PC-3 (cell line): ENCODE measurements around the gene IQCF5. TPM values are rescaled to one million over a fixed set of nuclear protein-coding genes. Genes with fewer than 3 reads are reported as not detected.

Experiments
- ATAC-seq: fragments of 200-7000 bp; cut with Tn5 transposase; 2 replicates; pipeline ENCODE4 v1.9.1; 2020; ENCODE audit warnings: mild to moderate bottlenecking, moderate library complexity
- Bru-seq: library from RNA; stranded (reverse); fragments of 400-500 nt; gene quantifications from one replicate; lab custom pipeline; 2021; lab: Mats Ljungman, UMichigan
- BruChase-seq, 2 experiments: library from RNA; stranded (reverse); fragments of 400-500 nt; gene quantifications; one replicate each; lab custom pipeline; 2021; lab: Mats Ljungman, UMichigan
- BruUV-seq: library from RNA; stranded (reverse); fragments of 400-500 nt; replicated peaks from 2 replicates; lab custom pipeline; 2021; lab: Mats Ljungman, UMichigan
- CTCF ChIA-PET: fragments of 300-600 bp; sonication (Branson Sonifier 250); formaldehyde crosslinking; loops from one replicate; lab custom pipeline; 2022; ENCODE audit warnings: antibody characterized with exemption; lab: Charles Lee
- POLR2A ChIA-PET: fragments of 300-600 bp; sonication (Branson Sonifier 250); formaldehyde crosslinking; loops from one replicate; lab custom pipeline; 2022; ENCODE audit warnings: antibody characterized with exemption; ENCODE audit not compliant: unreplicated experiment; lab: Charles Lee
- DNase-seq: peaks from one replicate; pipeline ENCODE4 v3.0.0-alpha.2; 2015
- H2AFZ ChIP-seq: fragments of 300-600 bp; sonication (generic); 2 replicates; pipeline ENCODE4 v1.6.0; 2016; ENCODE audit warnings: antibody characterized with exemption, low read length
- H3F3A ChIP-seq: fragments of 300-600 bp; sonication (generic); one replicate; pipeline ENCODE4 v1.6.0; 2017; ENCODE audit warnings: antibody characterized with exemption, low read length, control low read depth, mild to moderate bottlenecking; ENCODE audit not compliant: unreplicated experiment
- H3K27ac ChIP-seq: fragments of 300-600 bp; sonication (generic); 2 replicates; pipeline ENCODE4 v1.5.1; 2016; ENCODE audit warnings: mild to moderate bottlenecking, low read length
- H3K27me3 ChIP-seq: fragments of 300-600 bp; sonication (generic); 2 replicates; pipeline ENCODE4 v1.6.1; 2016; ENCODE audit warnings: low read length, mixed read lengths
- H3K36me3 ChIP-seq: fragments of 300-600 bp; sonication (generic); 2 replicates; pipeline ENCODE4 v1.6.1; 2016; ENCODE audit warnings: low read depth, mixed run types, low read length, mixed read lengths
- H3K4me1 ChIP-seq: fragments of 300-600 bp; sonication (generic); 2 replicates; pipeline ENCODE4 v1.5.1; 2016; ENCODE audit warnings: low read length; ENCODE audit not compliant: insufficient read depth
- H3K4me2 ChIP-seq: fragments of 300-600 bp; sonication (generic); 2 replicates; pipeline ENCODE4 v1.6.0; 2016; ENCODE audit warnings: low read length
- H3K4me3 ChIP-seq: fragments of 300-600 bp; sonication (generic); 2 replicates; pipeline ENCODE4 v1.5.1; 2016; ENCODE audit warnings: mild to moderate bottlenecking, low read length, mixed read lengths
- H3K79me2 ChIP-seq: fragments of 300-600 bp; sonication (generic); 2 replicates; pipeline ENCODE4 v1.6.1; 2017; ENCODE audit warnings: low read length, mixed read lengths
- H3K9ac ChIP-seq: fragments of 300-600 bp; sonication (generic); 2 replicates; pipeline ENCODE4 v1.6.0; 2016; ENCODE audit warnings: mild to moderate bottlenecking, low read length
- H3K9me2 ChIP-seq: fragments of 300-600 bp; sonication (generic); replicated peaks from 2 replicates; pipeline ENCODE4 v1.6.1; 2016; ENCODE audit warnings: mixed run types, low read length, mixed read lengths
- H3K9me3 ChIP-seq: fragments of 300-600 bp; sonication (generic); 2 replicates; pipeline ENCODE4 v1.6.1; 2016; ENCODE audit warnings: low read length, mixed read lengths
- H4K20me1 ChIP-seq: fragments of 300-600 bp; sonication (generic); 2 replicates; pipeline ENCODE4 v1.6.1; 2016; ENCODE audit warnings: low read length, mixed read lengths
- CTCF ChIP-seq: fragments of 300-600 bp; sonication (generic); conservative IDR thresholded peaks from 2 replicates; pipeline ENCODE4 v1.5.1; 2017; ENCODE audit warnings: antibody characterized with exemption, low read depth, mild to moderate bottlenecking, low read length
- EZH2 ChIP-seq: fragments of 300-600 bp; sonication (generic); IDR thresholded peaks from one replicate; pipeline ENCODE4 v1.6.1; 2017; ENCODE audit warnings: antibody characterized with exemption, mild to moderate bottlenecking, low read length; ENCODE audit not compliant: unreplicated experiment
- EZH2phosphoT487 ChIP-seq: fragments of 300-600 bp; sonication (generic); IDR thresholded peaks from 2 replicates; pipeline ENCODE4 v1.6.1; 2018; ENCODE audit warnings: mild to moderate bottlenecking, antibody characterized with exemption, low read length, borderline replicate concordance
- intact Hi-C: fragments of 100-400 bp; cut with micrococcal nuclease; formaldehyde crosslinking; loops from 2 replicates; pipeline ENCODE4 v1.9.0; 2023
- long read RNA-seq: library from polyadenylated mRNA; unstranded; transcript quantifications from one replicate; pipeline ENCODE4 v2.0.0, GENCODE V29; 2021; ENCODE audit not compliant: unreplicated experiment
- total RNA-seq: library from RNA; depleted of rRNA; stranded (reverse); fragments of >200 nt; gene quantifications from 2 replicates; pipeline ENCODE4 v1.2.3, GENCODE V29; 2014; rRNA removed

Gene IQCF5
- not detected in 2 replicates for total RNA-seq
- not detected for Bru-seq, nascent RNA
- percentile 25 among the genes with signal in this experiment for BruChase-seq, experiment 1, labeled RNA remaining after a 6-hour chase
- BruChase-seq, experiment 2, labeled RNA remaining after a 2-hour chase, result not detected
- long read RNA-seq, result 0 reads

GRCh38 chr3:51875501-51875900 is at the start of gene IQCF5:
Gene IQCF5, minus strand, starts transcription at chr3:51875601. Its CDS starts 70 bp downstream, at chr3:51875531.
- BruUV-seq, result no TSS peak
- H3K4me1 ChIP-seq, result peaks cover 7% of the 10 kb centered on the region; the same call in 1 of the 2 replicates
- H4K20me1 ChIP-seq, result no peaks in the 10 kb centered on the region
- intact Hi-C loops, result no loop called here
- no peak within 1 kb of the TSS for H3K4me3 ChIP-seq
- H2AFZ ChIP-seq, result no peak within 1 kb of the TSS
- H3K36me3 ChIP-seq, result no peaks in the 10 kb centered on the region
- ATAC-seq (no peak), DNase-seq (no peak)
- H3K27me3 ChIP-seq, result no peaks in the 10 kb centered on the region
- no peaks in the 10 kb centered on the region for H3K9me3 ChIP-seq
- no peaks in the 10 kb centered on the region for H3K9me2 ChIP-seq
- no peaks in the 10 kb centered on the region for H3K79me2 ChIP-seq
- no peak within 1 kb of the TSS for H3K9ac ChIP-seq
- H3K27ac ChIP-seq, result no peak within 1 kb of the TSS
- TF ChIP-seq EZH2phosphoT487 (no peak), EZH2 (no peak), CTCF (no peak)
- CTCF ChIA-PET, result no interaction called here
- POLR2A ChIA-PET, result no interaction called here
- no peaks in the 10 kb centered on the region for H3F3A ChIP-seq
- peak within 1 kb of the TSS; percentile 10; the same call in 1 of the 2 replicates for H3K4me2 ChIP-seq

- Histone ChIP-seq H3K27me3 (no peaks in the 10 kb centered on the region), H3K9me3 (no peaks in the 10 kb centered on the region), H3K27ac (no peak overlapping the region), H3K4me2 (no peak overlapping the region), H4K20me1 (no peaks in the 10 kb centered on the region), H3K9me2 (no peaks in the 10 kb centered on the region), H3K4me3 (no peak overlapping the region), H3F3A (no peaks in the 10 kb centered on the region), H3K79me2 (no peaks in the 10 kb centered on the region), H3K4me1 (no peaks in the 10 kb centered on the region), H3K9ac (no peak overlapping the region), H2AFZ (no peak overlapping the region), H3K36me3 (no peaks in the 10 kb centered on the region)
- DNase-seq (no peak), ATAC-seq (no peak)
- CTCF ChIA-PET, result no interaction called here
- intact Hi-C loops, result no loop called here
- no peak for TF ChIP-seq EZH2phosphoT487
- no peak for TF ChIP-seq CTCF
- TF ChIP-seq EZH2, result no peak
- no TSS peak for BruUV-seq
- POLR2A ChIA-PET, result no interaction called here
Observed at GRCh38 chr3:51921081-51921578, 45.7 kb upstream of the IQCF5 start.

- no peaks in the 10 kb centered on the region for H3K79me2 ChIP-seq
- H3K4me2 ChIP-seq, result no peak overlapping the region
- no peak overlapping the region for H3K9ac ChIP-seq
- no peak overlapping the region for H3K27ac ChIP-seq
- H3K27me3 ChIP-seq, result no peaks in the 10 kb centered on the region
- H4K20me1 ChIP-seq, result no peaks in the 10 kb centered on the region
- no peak for DNase-seq
- no peak for ATAC-seq
- ChIA-PET CTCF (no interaction called here), POLR2A (no interaction called here)
- H3K9me2 ChIP-seq, result no peaks in the 10 kb centered on the region
- intact Hi-C loops, result no loop called here
- no peak overlapping the region for H3K4me3 ChIP-seq
- no peaks in the 10 kb centered on the region for H3K36me3 ChIP-seq
- H3F3A ChIP-seq, result peaks cover 3% of the 10 kb centered on the region
- BruUV-seq, result no TSS peak
- TF ChIP-seq CTCF, result no peak
- no peak for TF ChIP-seq EZH2phosphoT487
- TF ChIP-seq EZH2, result no peak
- H3K9me3 ChIP-seq, result no peaks in the 10 kb centered on the region
- no peak overlapping the region for H2AFZ ChIP-seq
- H3K4me1 ChIP-seq, result no peaks in the 10 kb centered on the region
Observed at GRCh38 chr3:51916418-51916817, 41.0 kb upstream of the IQCF5 start.
